Rectal smooth muscle tissue (tissue), 1 donor: Measurements from ENCODE around the gene RASGRP4.
"Not testable (repeated sequence)": the region's sequence is repeated elsewhere in the genome, so short reads cannot be mapped to it uniquely, and the experiment has no call there.

ENCODE experiments used
- H3K27ac ChIP-seq: one replicate; pipeline ENCODE4 v1.7.0; 2013; ENCODE audit warnings: low read depth, low read length, inconsistent platforms
- H3K27me3 ChIP-seq: one replicate; pipeline ENCODE4 v1.7.0; 2013; ENCODE audit warnings: low read length; ENCODE audit not compliant: control insufficient read depth, insufficient read depth
- H3K36me3 ChIP-seq: one replicate; pipeline ENCODE4 v1.7.0; 2013; ENCODE audit warnings: low read length; ENCODE audit not compliant: control insufficient read depth, insufficient read depth
- H3K4me1 ChIP-seq: one replicate; pipeline ENCODE4 v1.7.0; 2013; ENCODE audit warnings: low read length; ENCODE audit not compliant: control insufficient read depth, insufficient read depth
- H3K4me3 ChIP-seq: one replicate; pipeline ENCODE4 v1.7.0; 2013; ENCODE audit warnings: low read length
- H3K9ac ChIP-seq: one replicate; pipeline ENCODE4 v1.7.0; 2013; ENCODE audit warnings: low read length

The RASGRP4 gene

DNA sequence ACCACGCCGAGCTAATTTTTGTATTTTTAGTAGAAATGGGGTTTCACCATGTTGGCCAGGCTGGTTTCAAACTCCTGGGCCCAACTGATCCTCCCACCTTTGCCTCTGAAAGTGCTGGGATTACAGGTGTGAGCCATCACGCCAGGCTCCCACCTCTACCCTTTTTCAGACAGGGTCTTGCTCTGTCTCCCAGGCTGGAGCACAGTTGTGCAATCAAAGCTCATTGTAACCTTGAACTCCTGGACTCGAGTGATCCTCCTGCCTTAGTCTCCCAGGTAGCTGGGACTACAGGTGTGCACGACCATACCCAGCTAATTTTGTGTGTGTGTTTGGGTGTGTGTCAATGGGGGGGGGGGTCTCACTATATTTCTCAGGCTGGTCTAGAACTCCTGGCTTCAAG is 1.7 kb downstream of the RASGRP4 start:
- Histone ChIP-seq H3K27ac (no peak overlapping the region), H3K27me3 (no peaks in the 10 kb centered on the region), H3K36me3 (no peaks in the 10 kb centered on the region), H3K9ac (no peak overlapping the region), H3K4me1 (no peaks in the 10 kb centered on the region), H3K4me3 (no peak overlapping the region)

DNA sequence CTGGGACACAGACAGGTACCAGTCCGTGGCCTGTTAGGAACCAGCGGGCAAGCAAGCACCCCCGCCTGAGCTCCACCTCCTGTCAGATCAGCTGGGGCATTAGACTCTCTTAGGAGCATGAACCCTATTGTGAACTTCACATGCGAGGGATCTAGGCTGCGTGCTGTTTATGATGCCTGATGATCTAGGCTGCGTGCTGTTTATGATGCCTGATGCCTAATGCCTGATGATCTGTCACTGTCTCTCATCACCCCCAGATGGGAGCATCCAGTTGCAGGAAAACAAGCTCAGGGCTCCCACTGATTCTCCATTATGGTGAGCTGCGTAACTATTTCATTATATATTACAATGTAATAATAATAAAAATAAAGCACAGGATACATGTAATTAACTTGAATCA is 3.6 kb downstream of the RASGRP4 start:
- Histone ChIP-seq H3K27ac (no peak overlapping the region), H3K4me3 (no peak overlapping the region), H3K9ac (no peak overlapping the region), H3K27me3 (no peaks in the 10 kb centered on the region), H3K4me1 (no peaks in the 10 kb centered on the region), H3K36me3 (no peaks in the 10 kb centered on the region)

DNA sequence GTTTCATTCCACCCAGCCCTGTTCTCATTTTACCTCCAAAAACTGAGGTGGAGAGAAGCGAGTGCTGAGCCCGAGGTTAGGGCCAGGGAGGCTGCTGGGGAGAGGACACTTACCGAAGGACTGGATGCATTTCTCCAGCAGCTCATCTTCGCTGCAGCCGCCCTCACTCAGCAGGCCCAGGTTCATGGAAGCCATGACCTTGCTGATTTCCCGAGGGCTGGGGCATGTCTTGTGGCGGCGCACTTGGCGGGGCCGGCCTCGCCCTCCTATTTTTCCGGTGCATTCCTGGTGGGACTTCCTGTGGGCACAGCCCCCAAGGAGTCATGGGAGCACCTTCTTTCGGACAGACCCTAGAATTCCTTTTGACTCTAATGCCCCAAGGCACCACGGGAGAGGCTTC is 4.2 kb downstream of the RASGRP4 start:
- H3K4me3 ChIP-seq: no peak overlapping the region
- H3K27me3 ChIP-seq: no peaks in the 10 kb centered on the region
- H3K27ac ChIP-seq: no peak overlapping the region

DNA sequence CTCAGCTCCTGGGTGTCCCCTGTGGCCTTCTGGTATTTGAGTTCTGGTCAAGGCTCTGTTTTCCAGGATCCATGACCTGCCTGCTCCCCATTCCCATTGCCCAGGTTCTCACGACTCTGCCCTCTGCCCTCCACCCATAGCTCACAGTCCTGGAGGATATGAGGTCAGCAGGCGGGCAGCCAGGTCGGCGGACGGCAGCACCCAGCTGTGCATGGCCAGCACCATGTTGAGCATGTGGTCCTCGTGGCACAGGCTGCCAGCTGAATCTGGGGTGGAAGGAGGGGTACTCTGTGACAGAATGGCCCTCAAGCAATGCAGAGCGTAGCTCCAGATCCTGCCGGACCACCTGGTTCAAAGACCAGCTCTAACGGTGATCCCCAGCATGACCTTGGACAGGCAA is 5.1 kb downstream of the RASGRP4 start:
- no peak overlapping the region for H3K9ac ChIP-seq
- no peaks in the 10 kb centered on the region for H3K4me1 ChIP-seq
- no peak overlapping the region for H3K27ac ChIP-seq
- no peak overlapping the region for H3K4me3 ChIP-seq
- H3K36me3 ChIP-seq: no peaks in the 10 kb centered on the region
- no peaks in the 10 kb centered on the region for H3K27me3 ChIP-seq

More for the DNA sequence above, 4.2 kb downstream of the RASGRP4 start:
- H3K4me1 ChIP-seq: no peaks in the 10 kb centered on the region
- no peak overlapping the region for H3K9ac ChIP-seq
- no peaks in the 10 kb centered on the region for H3K36me3 ChIP-seq

DNA sequence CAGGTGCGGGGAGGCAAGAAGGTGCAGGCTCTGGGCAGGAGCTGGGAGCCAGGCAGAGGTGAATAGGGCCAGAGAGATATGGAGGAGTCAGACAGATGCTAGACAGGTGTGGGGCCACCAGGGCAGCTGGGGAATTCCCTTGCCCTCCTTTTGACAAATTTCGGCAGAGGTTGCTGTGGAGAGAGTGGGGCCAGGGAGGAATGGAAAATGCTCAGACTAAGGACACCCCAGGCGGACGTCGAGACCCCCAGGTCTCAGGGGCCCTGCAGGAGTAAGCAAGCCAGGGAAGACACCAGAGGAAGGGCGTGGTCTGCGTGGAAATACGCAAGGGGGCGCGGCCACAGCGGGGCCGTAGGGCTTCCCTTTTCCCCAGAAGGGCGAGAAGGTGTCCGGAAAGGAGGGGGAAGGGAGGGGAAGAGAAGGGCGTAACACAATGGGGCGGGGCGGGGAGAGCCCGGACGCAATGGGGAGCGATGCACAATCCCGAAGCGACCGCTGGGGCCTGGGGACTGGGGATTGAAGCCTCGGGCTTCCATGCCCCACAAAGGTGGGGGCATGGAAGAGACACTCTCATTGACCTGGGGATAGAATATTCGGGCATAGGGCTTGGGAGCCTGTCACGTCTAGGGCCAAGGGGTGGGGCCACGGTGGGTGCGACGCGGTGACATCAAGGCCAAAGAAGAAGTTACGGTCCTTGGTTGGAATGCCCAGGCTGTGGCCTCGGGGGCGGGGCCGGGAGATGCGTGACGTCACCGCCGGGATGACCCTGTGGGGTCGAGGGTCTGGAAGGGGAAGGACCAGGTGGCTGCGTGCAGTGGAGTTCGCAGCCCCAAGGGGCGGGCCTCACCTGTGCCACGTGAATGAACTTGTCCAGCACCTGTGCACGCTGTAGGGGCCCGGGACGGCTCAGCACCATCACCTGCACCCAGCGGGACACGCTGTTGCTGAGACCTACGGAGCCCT is 8.2 kb downstream of the RASGRP4 start:
- no peak overlapping the region for H3K9ac ChIP-seq
- H3K27ac ChIP-seq: no peak overlapping the region

DNA sequence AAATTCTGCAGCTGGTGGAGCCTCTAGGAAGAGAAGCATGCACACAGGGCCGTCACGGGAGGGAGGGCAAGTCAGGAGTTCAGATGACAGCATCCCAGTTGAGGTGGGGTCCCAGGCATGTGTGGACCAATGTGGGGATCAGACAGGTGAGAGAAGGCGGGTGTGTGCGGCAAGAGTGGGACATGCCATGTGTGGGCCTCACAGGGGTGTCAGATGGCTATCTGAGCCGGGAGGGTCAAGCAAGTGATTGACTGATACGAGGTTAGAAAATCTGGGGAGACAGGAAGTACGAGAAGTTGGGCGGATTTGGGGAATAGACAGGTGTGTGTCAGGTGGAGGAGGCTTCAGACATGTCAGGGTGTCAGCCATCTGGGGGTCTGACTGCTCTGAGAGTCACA is 8.9 kb downstream of the RASGRP4 start:
- no peak overlapping the region for H3K9ac ChIP-seq
- H3K27ac ChIP-seq: no peak overlapping the region
- no peaks in the 10 kb centered on the region for H3K4me1 ChIP-seq
- no peaks in the 10 kb centered on the region for H3K36me3 ChIP-seq
- no peaks in the 10 kb centered on the region for H3K27me3 ChIP-seq
- peak overlapping the region; percentile 48 for H3K4me3 ChIP-seq

More for the DNA sequence above, 8.2 kb downstream of the RASGRP4 start:
- H3K27me3 ChIP-seq: no peaks in the 10 kb centered on the region
- H3K36me3 ChIP-seq: no peaks in the 10 kb centered on the region
- no peaks in the 10 kb centered on the region for H3K4me1 ChIP-seq
- H3K4me3 ChIP-seq: peak overlapping the region; percentile 48

DNA sequence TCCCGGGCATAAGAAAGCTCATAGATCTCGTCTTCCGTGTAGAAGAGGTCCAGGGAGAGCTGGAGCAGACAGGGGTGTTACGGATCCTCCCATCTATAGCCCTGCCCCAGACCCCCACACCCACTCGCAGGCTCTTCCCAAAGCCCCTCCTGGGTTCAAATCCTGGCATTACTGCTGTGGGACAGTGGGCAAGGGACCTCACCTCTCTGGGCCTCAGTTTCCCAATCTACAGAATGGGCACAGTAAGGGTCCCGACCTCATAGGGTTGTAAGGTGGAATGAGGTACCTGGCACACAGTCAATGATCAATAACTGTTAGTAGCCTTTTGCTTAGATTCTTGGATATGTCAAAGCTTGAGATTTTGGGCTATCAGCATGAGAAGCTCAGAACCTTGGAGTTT is 12.6 kb downstream of the RASGRP4 start:
- H3K36me3 ChIP-seq: no peaks in the 10 kb centered on the region
- H3K27ac ChIP-seq: no peak overlapping the region
- H3K4me3 ChIP-seq: no peak overlapping the region
- no peak overlapping the region for H3K9ac ChIP-seq
- no peaks in the 10 kb centered on the region for H3K27me3 ChIP-seq
- H3K4me1 ChIP-seq: no peaks in the 10 kb centered on the region

DNA sequence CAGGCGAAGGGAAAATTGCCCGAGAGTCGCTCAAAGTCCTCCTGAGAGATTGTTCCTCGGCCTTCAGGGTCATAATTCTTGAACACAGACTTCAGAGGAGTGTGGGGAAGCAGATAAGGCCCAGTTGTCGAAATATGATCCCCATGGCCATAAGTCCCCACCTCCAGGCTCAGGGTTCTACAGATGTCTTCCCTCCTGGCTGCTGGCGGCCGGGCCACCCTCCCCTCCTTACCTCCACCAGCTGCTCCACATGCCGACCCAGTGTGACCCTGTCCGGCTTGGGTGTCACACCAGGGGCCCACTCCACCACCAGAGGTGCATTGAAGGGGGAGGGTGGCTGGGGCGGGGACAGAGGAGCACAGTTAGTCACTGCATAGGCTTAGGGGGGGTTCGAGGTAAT is 13.1 kb downstream of the RASGRP4 start:
- Histone ChIP-seq H3K9ac (no peak overlapping the region), H3K36me3 (no peaks in the 10 kb centered on the region), H3K4me1 (no peaks in the 10 kb centered on the region), H3K4me3 (no peak overlapping the region), H3K27ac (no peak overlapping the region), H3K27me3 (no peaks in the 10 kb centered on the region)

DNA sequence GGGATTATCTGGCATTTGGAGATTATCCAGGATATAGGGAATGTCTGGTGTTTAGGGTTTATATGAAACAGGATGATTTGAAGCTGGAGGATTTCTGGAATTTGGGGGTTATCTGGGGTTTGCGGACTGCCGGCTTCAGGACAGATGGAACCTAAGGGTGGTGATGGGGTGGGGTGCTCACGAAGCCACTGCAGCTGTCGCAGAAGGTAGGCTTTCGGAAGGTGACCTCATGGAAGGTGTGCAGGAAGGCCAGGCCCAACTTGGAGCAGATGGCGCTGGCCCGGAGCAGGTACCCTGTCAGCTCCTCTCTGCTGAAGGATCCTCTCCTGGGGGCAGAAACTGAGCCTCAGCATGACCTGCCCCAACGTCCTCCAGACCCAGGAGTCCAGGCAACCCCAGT is 13.5 kb downstream of the RASGRP4 start:
- Histone ChIP-seq H3K4me3 (no peak overlapping the region), H3K9ac (no peak overlapping the region), H3K36me3 (no peaks in the 10 kb centered on the region), H3K27me3 (no peaks in the 10 kb centered on the region), H3K4me1 (no peaks in the 10 kb centered on the region), H3K27ac (no peak overlapping the region)

DNA sequence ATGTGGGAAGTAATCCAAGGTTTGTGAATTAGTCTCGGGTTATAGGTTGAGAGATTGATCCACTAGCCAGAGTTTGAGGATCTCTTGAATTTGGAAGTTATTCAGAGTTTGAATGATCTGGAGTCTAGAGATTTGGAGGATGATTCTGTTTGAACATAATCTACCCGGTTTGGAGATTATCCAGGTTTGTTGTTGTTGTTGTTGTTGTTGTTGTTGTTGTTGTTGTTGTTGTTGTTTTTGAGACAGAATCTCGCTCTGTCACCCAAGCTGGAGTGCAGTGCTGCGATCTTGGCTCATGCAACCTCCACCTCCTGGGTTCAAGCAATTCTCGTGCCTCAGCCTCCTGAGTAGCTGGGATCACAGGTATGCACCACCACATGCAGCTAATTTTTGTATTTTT is 14.1 kb downstream of the RASGRP4 start:
- not testable (repeated sequence) for H3K9ac ChIP-seq, H3K27me3 ChIP-seq, H3K27ac ChIP-seq, H3K4me1 ChIP-seq, H3K4me3 ChIP-seq, H3K36me3 ChIP-seq

DNA sequence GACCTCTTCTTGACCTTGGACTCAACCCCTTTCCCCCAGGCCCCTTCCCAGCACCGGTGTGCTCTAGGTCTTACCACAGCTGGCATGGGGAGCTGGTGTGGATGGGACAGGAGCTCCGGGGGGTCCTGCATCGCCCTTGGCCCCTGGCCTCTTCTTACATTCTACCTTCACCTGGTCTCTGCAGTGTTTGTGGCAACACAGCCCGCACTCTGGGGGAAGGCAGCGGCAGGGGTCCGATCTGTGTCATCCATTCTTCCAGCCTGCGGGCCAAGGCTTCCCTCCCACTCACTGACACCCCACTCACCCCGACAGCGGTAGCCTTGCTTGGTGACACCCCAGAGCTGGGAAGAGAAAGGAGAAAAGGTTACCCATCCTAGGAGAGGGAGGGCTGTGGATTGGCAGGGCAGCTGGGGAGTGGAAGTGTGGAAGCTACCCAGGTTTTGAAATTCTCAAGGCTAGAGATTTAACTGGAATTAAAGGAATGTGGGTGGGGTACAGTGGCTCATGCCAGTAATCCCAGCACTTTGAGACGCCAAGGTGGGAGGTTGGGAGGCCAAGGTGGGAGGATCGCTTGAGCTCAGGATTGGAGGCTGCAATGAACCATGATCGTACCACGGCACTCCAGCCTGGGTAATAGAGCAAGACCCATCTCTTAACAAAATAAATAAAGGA is 14.8 kb downstream of the RASGRP4 start:
- H3K4me3 ChIP-seq: no peak overlapping the region
- no peaks in the 10 kb centered on the region for H3K4me1 ChIP-seq
- no peak overlapping the region for H3K27ac ChIP-seq
- no peaks in the 10 kb centered on the region for H3K36me3 ChIP-seq
- no peaks in the 10 kb centered on the region for H3K27me3 ChIP-seq
- H3K9ac ChIP-seq: no peak overlapping the region

DNA sequence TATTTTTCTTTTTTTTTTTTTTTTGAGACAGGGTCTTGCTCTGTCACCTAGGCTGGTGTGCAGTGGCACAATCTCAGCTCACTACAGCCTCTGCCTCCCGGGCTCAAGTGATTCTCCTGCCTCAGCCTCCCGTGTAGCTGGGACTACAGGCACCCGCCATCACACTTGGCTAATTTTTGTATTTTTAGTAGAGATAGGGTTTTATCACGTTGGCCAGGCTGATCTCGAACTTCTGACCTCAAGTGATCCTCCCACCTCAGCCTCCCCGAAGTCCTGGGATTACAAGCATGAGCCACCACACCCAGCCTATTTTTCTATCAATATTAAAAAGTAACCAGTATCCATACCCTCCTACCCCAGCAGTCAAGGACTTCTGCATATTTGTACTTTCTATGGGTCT is 15.6 kb downstream of the RASGRP4 start:
- H3K27ac ChIP-seq, H3K27me3 ChIP-seq, H3K9ac ChIP-seq, H3K4me3 ChIP-seq, H3K4me1 ChIP-seq, H3K36me3 ChIP-seq: not testable (repeated sequence)
